ENCODE measurements around the gene DLGAP1.

The DLGAP1 gene

DNA sequence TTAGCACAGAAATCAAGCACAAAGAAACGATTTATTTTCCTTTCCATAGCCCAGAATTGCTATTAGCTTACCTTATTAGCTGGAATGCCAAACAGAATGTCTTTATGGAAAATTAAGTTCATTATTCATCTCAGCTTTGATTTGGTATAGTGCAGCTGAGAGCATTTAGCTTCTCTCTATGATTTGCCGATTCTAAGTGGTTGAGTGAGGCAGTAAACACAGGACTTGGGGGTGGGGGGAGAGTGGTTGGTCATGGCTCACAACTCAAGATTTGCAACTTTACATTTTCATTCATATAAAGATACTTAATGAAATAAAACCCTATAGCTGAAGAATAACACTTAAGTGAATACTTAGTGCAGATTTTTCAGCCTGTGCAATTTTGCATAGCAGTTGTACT lies 609.9 kb downstream of the DLGAP1 start:
- no peak overlapping the region for H3K4me3 ChIP-seq (ENCODE audit: low read depth, low read length)
- no peak for DNase-seq (ENCODE audit: low read depth)
- TF ChIP-seq, protein P1, sequence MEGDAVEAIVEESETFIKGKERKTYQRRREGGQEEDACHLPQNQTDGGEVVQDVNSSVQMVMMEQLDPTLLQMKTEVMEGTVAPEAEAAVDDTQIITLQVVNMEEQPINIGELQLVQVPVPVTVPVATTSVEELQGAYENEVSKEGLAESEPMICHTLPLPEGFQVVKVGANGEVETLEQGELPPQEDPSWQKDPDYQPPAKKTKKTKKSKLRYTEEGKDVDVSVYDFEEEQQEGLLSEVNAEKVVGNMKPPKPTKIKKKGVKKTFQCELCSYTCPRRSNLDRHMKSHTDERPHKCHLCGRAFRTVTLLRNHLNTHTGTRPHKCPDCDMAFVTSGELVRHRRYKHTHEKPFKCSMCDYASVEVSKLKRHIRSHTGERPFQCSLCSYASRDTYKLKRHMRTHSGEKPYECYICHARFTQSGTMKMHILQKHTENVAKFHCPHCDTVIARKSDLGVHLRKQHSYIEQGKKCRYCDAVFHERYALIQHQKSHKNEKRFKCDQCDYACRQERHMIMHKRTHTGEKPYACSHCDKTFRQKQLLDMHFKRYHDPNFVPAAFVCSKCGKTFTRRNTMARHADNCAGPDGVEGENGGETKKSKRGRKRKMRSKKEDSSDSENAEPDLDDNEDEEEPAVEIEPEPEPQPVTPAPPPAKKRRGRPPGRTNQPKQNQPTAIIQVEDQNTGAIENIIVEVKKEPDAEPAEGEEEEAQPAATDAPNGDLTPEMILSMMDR (IDR thresholded peaks at IDR 0.05; ENCODE audit: insufficient read depth, low read depth, low read length, missing control alignments), result no peak

DNA sequence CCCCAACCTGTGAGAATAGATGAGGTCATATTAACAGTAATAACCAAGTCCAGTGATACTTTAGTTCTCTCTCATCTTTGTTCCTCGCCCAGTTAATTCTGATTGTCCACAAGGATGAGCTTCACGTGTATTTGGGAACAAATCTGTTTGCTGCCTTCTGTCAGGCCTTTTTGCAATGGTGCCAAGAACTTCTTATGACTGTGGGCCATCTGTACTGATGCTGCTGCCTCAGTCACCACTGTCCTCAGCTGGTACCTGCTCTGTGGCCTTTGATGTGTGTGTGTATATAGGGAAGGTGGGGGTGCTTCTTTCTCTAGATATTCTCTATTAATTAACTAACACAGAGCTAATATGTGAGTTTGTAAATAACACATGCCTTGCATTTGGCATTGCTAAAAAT lies 612.3 kb downstream of the DLGAP1 start:
- no peak overlapping the region for H3K4me3 ChIP-seq (ENCODE audit: low read depth, low read length)
- TF ChIP-seq, protein P1 (IDR thresholded peaks at IDR 0.05; ENCODE audit: insufficient read depth, low read depth, low read length, missing control alignments), result no peak
- no peak for DNase-seq (ENCODE audit: low read depth)

DNA sequence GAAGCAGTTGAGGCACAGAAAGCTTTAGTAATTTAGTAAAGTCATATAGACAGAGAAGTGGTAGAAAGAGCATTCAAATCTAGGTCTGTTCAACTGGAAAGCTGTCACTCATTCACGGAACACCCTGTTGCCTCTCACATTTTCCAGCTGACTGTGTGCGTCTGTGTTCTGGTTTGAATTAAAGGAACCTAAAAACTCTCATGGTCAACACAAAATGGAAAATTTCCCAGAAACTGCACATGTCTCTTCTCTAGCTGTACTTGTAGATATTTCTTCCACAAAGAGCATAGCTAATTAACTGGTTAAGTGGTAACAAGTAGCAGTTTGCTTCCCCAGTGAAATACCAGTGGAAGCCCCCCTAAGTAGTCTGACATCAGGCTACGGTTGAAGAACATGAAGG lies 614.3 kb downstream of the DLGAP1 start:
- TF ChIP-seq, protein P1 (IDR thresholded peaks at IDR 0.05; ENCODE audit: insufficient read depth, low read depth, low read length, missing control alignments), result no peak
- DNase-seq (ENCODE audit: low read depth), result no peak
- H3K4me3 ChIP-seq (ENCODE audit: low read depth, low read length), result no peak overlapping the region

DNA sequence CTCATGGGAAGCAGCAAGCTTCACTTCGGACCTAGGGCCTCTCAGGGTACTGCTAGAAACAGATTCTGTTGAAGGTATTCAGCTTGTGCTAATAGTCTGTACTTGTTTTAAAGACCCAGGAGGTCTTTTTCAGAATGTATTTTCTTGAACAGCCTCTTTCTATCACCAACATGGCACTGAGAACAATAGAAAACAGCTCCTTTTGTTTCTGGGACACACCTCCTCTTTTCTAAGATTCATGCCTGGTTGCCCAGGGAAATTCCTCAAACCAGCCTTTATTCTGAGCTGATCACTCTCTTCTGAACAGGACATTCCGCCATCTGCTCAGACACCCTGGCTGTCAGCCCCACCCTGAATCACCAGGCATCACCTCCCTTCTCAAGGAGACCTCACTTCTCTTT lies 615.5 kb downstream of the DLGAP1 start:
- no peak for DNase-seq (ENCODE audit: low read depth)
- no peak overlapping the region for H3K4me3 ChIP-seq (ENCODE audit: low read depth, low read length)
- TF ChIP-seq, protein P1 (IDR thresholded peaks at IDR 0.05; ENCODE audit: insufficient read depth, low read depth, low read length, missing control alignments), result no peak

DNA sequence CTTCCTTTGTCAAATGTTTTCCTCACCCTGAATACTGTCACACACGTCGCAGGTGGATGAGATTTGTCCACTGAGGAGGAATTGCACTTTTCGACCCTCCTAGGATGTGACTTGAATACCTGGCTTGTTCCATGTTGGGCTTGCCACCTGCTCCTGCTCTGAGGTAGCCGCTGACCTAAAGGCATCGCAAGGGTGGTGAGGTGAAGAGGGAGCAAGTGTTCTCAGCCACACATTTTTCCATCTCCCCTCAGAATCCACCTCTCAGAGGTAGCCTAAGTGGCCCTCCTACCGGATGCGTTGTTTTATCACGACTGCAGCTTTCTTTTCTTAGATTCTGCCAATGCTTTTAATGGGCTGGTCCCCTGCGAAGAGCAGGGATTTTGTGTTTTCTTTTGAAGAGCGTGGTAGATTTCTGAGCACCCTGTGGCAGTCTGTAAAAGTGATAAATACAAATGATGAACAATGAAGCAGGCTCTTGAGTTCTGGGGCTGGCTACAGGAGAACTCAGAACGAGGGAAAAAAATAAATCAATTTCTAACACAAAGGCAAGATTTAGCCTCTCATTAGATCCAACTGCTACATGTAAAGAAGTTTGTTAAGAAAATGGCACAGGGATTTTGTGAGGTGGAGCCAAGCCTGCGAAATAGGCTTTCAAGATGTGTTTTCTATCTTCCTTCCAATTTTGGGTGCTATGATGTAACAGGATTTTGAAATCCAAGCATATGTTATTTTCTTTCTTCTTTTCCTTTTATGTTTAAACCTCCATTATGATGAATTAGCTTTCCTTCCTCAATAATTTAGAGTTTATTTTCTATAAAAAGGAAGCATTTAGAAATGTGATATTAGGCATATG lies 618.4 kb downstream of the DLGAP1 start:
- DNase-seq (ENCODE audit: low read depth), result no peak
- H3K4me3 ChIP-seq (ENCODE audit: low read depth, low read length), result no peak overlapping the region
- TF ChIP-seq, protein P1 (IDR thresholded peaks at IDR 0.05; ENCODE audit: insufficient read depth, low read depth, low read length, missing control alignments), result no peak

DNA sequence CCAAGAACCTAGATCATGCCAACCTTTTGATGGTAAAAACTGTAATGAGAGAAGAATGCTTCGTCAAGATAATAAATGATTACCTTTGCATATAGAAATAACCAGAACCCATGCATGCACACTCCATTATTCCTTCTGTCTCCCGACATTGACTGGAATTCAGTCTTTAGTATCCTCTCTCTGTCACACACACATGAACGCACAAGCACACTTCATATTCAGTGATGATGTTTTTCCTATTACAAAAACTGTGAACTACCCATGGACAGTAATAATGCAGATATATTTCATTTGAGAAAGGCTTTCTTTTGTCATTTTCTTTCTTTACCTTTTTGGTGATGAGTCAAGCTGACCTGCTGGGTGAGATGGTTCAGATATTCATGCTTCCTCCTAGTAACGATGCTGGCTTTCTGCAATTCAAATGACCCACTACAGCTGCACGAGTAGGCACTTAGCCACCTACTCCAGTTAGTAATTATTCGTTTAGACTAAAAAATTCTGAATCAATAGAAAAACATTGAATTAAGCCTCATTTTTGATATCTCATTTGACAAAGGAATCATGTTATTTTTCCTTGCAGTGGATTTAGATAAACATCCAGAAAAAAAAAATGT lies 623.0 kb downstream of the DLGAP1 start:
- TF ChIP-seq, protein P1 (IDR thresholded peaks at IDR 0.05; ENCODE audit: insufficient read depth, low read depth, low read length, missing control alignments), result no peak
- H3K4me3 ChIP-seq (ENCODE audit: low read depth, low read length), result no peak overlapping the region
- DNase-seq (ENCODE audit: low read depth), result no peak
